H9 (cell line): Measurements from ENCODE around the gene ROR1. TPM values are rescaled to one million over a fixed set of nuclear protein-coding genes. Genes with fewer than 3 reads are reported as not detected.

Source experiments
- DNase-seq: peaks from one replicate; pipeline ENCODE4 v3.0.0-alpha.2; 2017
- H2AFZ ChIP-seq: one replicate; pipeline ENCODE4 v1.6.1; 2013; ENCODE audit warnings: mild to moderate bottlenecking, low read length, control low read depth, moderate library complexity
- H2AK5ac ChIP-seq: 2 replicates; pipeline ENCODE4 v1.6.1; 2013; ENCODE audit warnings: low read length, control low read depth, mixed read lengths; ENCODE audit not compliant: insufficient read length
- H2BK120ac ChIP-seq: one replicate; pipeline ENCODE4 v1.6.1; 2013; ENCODE audit warnings: low read depth, mild to moderate bottlenecking, low read length, control low read depth, inconsistent platforms; ENCODE audit not compliant: poor library complexity, severe bottlenecking
- H2BK12ac ChIP-seq: 2 replicates; pipeline ENCODE4 v1.6.1; 2013; ENCODE audit warnings: low read length, control low read depth, mixed read lengths, low read depth; ENCODE audit not compliant: insufficient read length
- H2BK15ac ChIP-seq: 2 replicates; pipeline ENCODE4 v1.6.1; 2013; ENCODE audit warnings: low read depth, low read length, control low read depth
- H2BK20ac ChIP-seq: one replicate; pipeline ENCODE4 v1.6.1; 2013; ENCODE audit warnings: low read depth, mild to moderate bottlenecking, low read length, control low read depth, inconsistent platforms; ENCODE audit not compliant: poor library complexity, severe bottlenecking
- H2BK5ac ChIP-seq: 2 replicates; pipeline ENCODE4 v1.6.1; 2013; ENCODE audit warnings: low read length, control low read depth, mixed read lengths; ENCODE audit not compliant: insufficient read length
- H3K14ac ChIP-seq: 2 replicates; pipeline ENCODE4 v1.6.1; 2013; ENCODE audit warnings: low read length, control low read depth; ENCODE audit not compliant: insufficient read depth
- H3K18ac ChIP-seq: 2 replicates; pipeline ENCODE4 v1.6.1; 2013; ENCODE audit warnings: low read depth, mild to moderate bottlenecking, mixed read lengths, low read length, control low read depth; ENCODE audit not compliant: insufficient read length
- H3K23ac ChIP-seq: 2 replicates; pipeline ENCODE4 v1.6.1; 2013; ENCODE audit warnings: low read length, control low read depth, mixed read lengths, low read depth; ENCODE audit not compliant: insufficient read length
- H3K23me2 ChIP-seq: 2 replicates; pipeline ENCODE4 v1.6.1; 2013; ENCODE audit warnings: low read depth, mild to moderate bottlenecking, mixed read lengths, low read length, control low read depth; ENCODE audit not compliant: insufficient read length, poor library complexity, severe bottlenecking
- H3K27ac ChIP-seq: 2 replicates; pipeline ENCODE4 v1.5.1; 2013; ENCODE audit warnings: low read length, control low read depth, mixed read lengths, low read depth; ENCODE audit not compliant: insufficient read length
- H3K27me3 ChIP-seq: 2 replicates; pipeline ENCODE4 v1.6.1; 2013; ENCODE audit warnings: low read length, control low read depth, inconsistent platforms; ENCODE audit not compliant: insufficient read depth
- H3K4ac ChIP-seq: 2 replicates; pipeline ENCODE4 v1.6.1; 2013; ENCODE audit warnings: low read depth, mild to moderate bottlenecking, control low read depth, inconsistent platforms, low read length, moderate library complexity
- H3K4me1 ChIP-seq: 2 replicates; pipeline ENCODE4 v1.6.1; 2013; ENCODE audit warnings: low read length, control low read depth, inconsistent platforms; ENCODE audit not compliant: insufficient read depth
- H3K4me2 ChIP-seq: 2 replicates; pipeline ENCODE4 v1.6.1; 2013; ENCODE audit warnings: low read length, control low read depth, mixed read lengths; ENCODE audit not compliant: insufficient read length, insufficient read depth
- H3K56ac ChIP-seq: 2 replicates; pipeline ENCODE4 v1.6.1; 2013; ENCODE audit warnings: low read depth, mild to moderate bottlenecking, mixed read lengths, low read length, control low read depth; ENCODE audit not compliant: insufficient read length
- H3K79me1 ChIP-seq: 2 replicates; pipeline ENCODE4 v1.6.1; 2013; ENCODE audit warnings: low read depth, mild to moderate bottlenecking, moderate library complexity, low read length, control low read depth, inconsistent platforms; ENCODE audit not compliant: insufficient read depth, poor library complexity, severe bottlenecking
- H3K79me2 ChIP-seq: 2 replicates; pipeline ENCODE4 v1.6.1; 2013; ENCODE audit warnings: low read length, control low read depth, inconsistent platforms; ENCODE audit not compliant: insufficient read depth
- H3K9ac ChIP-seq: 2 replicates; pipeline ENCODE4 v1.6.1; 2013; ENCODE audit warnings: low read length, control low read depth, mixed read lengths; ENCODE audit not compliant: insufficient read length; ENCODE audit errors: extremely low read depth
- H3K9me3 ChIP-seq: one replicate; pipeline ENCODE4 v1.6.1; 2013; ENCODE audit warnings: low read depth, low read length, inconsistent platforms; ENCODE audit not compliant: control insufficient read depth
- H3T11ph ChIP-seq: one replicate; pipeline ENCODE4 v1.6.1; 2013; ENCODE audit warnings: mild to moderate bottlenecking, low read length, control low read depth, inconsistent platforms
- H4K20me1 ChIP-seq: one replicate; pipeline ENCODE4 v1.6.1; 2013; ENCODE audit not compliant: control insufficient read depth, insufficient read length, insufficient read depth
- H4K5ac ChIP-seq: 2 replicates; pipeline ENCODE4 v1.6.1; 2013; ENCODE audit warnings: low read depth, mild to moderate bottlenecking, mixed read lengths, low read length, control low read depth; ENCODE audit not compliant: insufficient read length
- H4K8ac ChIP-seq: replicated peaks from 2 replicates; pipeline ENCODE4 v1.6.1; 2013; ENCODE audit warnings: low read length, control low read depth, mixed read lengths, low read depth; ENCODE audit not compliant: insufficient read length
- H4K91ac ChIP-seq: 2 replicates; pipeline ENCODE4 v1.6.1; 2013; ENCODE audit warnings: low read depth, mild to moderate bottlenecking, moderate library complexity, mixed read lengths, low read length, control low read depth; ENCODE audit not compliant: insufficient read length
- H3K27ac Mint-ChIP-seq, 3 experiments: 2 replicates in 2 of 3; 3 replicates in 1 of 3; pipeline ENCODE4 v1.8.0; 2020 to 2021; ENCODE audit warnings: mixed read lengths in 3 of 3, mild to moderate bottlenecking in 1 of 3, moderate library complexity in 1 of 3
- H3K27me3 Mint-ChIP-seq: 2 replicates; pipeline ENCODE4 v1.8.0; 2021; ENCODE audit warnings: low read depth, mild to moderate bottlenecking, moderate library complexity, mixed read lengths
- H3K36me3 Mint-ChIP-seq, 3 experiments: 2 replicates in 2 of 3; 3 replicates in 1 of 3; pipeline ENCODE4 v1.8.0; 2020 to 2021; ENCODE audit warnings: low read depth in 3 of 3, mixed read lengths in 3 of 3; ENCODE audit not compliant: insufficient read depth in 1 of 3
- H3K4me1 Mint-ChIP-seq, 2 experiments: 2 replicates each; pipeline ENCODE4 v1.8.0; 2020; ENCODE audit warnings: mixed read lengths in 2 of 2
- H3K4me3 Mint-ChIP-seq, 2 experiments: 2 replicates in 1 of 2; 3 replicates in 1 of 2; pipeline ENCODE4 v1.8.0; 2020 to 2021; ENCODE audit warnings: mild to moderate bottlenecking in 2 of 2, mixed read lengths in 2 of 2, moderate library complexity in 1 of 2
- H3K9me3 Mint-ChIP-seq, 2 experiments: 2 replicates in 1 of 2; 3 replicates in 1 of 2; pipeline ENCODE4 v1.8.0; 2020; ENCODE audit warnings: mild to moderate bottlenecking in 2 of 2, mixed read lengths in 2 of 2, moderate library complexity in 1 of 2
- CTCF ChIP-seq: fragments of 200-600 bp; sonication (generic); conservative IDR thresholded peaks from 3 replicates; pipeline ENCODE4 v1.8.0; 2021; ENCODE audit warnings: antibody characterized with exemption, mild to moderate bottlenecking
- WGBS: extraction: QIAGEN DNeasy Blood & Tissue Kit; methylation state at CpG from one replicate; pipeline ENCODE4 v1.1.7; 2013; ENCODE audit warnings: missing lambda C conversion rate, low lambda C conversion rate, mixed read lengths; ENCODE audit not compliant: insufficient read length; ENCODE audit errors: extremely low coverage; 5-methylcytosine and 5-hydroxymethylcytosine counted together
- total RNA-seq: library from RNA; stranded (reverse); gene quantifications from 2 replicates; pipeline ENCODE4 v1.2.1, GENCODE V29; 2021

ROR1 gene
- total RNA-seq, 1 experiment from 2014 or later = 75.9 TPM

DNA sequence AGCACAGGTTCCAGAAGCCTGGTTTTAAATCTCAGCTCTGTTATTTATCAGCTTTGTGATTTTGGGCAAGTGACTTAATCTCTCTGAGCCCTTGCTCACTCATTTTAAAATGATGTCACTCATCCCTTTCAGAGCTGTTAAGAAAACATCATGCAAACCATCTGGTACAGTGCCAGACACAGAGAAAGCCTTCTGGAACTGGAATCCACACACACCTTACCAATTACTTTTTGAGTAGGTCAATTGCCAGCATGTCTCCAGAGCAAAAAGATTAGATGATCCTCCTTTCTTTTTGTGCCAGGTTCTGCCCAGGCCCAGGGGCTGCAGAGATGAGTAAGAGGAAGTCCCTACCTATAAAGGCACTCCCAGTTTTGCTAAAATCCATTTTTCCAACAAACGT lies 61.3 kb downstream of the ROR1 start:
- H4K20me1 ChIP-seq = no peaks in the 10 kb centered on the region
- no peaks in the 10 kb centered on the region for H3K9me3 ChIP-seq
- no peak overlapping the region for H4K91ac ChIP-seq
- no peak overlapping the region for H3K18ac ChIP-seq
- peaks cover 3% of the 10 kb centered on the region for H3K79me1 ChIP-seq
- no peak overlapping the region for H3K4me3 Mint-ChIP-seq
- TF ChIP-seq CTCF = no peak
- H3K4me2 ChIP-seq = no peak overlapping the region
- no peak overlapping the region for H2AFZ ChIP-seq
- H2BK5ac ChIP-seq = no peak overlapping the region
- H3K23ac ChIP-seq = no peak overlapping the region
- no peaks in the 10 kb centered on the region for H3K27me3 ChIP-seq
- no peak overlapping the region for H2BK120ac ChIP-seq
- H3K36me3 Mint-ChIP-seq = peaks cover 0 to 4% (median 2%) of the 10 kb centered on the region in 3 experiments; a peak in 3 of 7 replicates
- peak overlapping the region in 2 of 3 experiments; percentile 18 to 23; a peak in 2 of 7 replicates for H3K27ac Mint-ChIP-seq
- no peak overlapping the region for H3K4ac ChIP-seq
- no peak for DNase-seq
- no CpG with 5 or more reads among the region's 1 CpG for WGBS
- H3K79me2 ChIP-seq = peaks cover 28% of the 10 kb centered on the region; the same call in 1 of the 2 replicates
- peaks cover 21% of the 10 kb centered on the region for H3K4me1 ChIP-seq
- H3T11ph ChIP-seq = no peak overlapping the region
- no peak overlapping the region for H2BK20ac ChIP-seq
- no peak overlapping the region for H3K27ac ChIP-seq
- H2BK12ac ChIP-seq = no peak overlapping the region
- no peaks in the 10 kb centered on the region for H3K9me3 Mint-ChIP-seq
- no peak overlapping the region for H2BK15ac ChIP-seq
- H4K5ac ChIP-seq = no peak overlapping the region
- H3K14ac ChIP-seq = no peak overlapping the region
- H3K27me3 Mint-ChIP-seq = no peaks in the 10 kb centered on the region
- H3K56ac ChIP-seq = no peak overlapping the region
- H3K4me1 Mint-ChIP-seq = peaks cover 74 to 85% of the 10 kb centered on the region in 2 experiments
- H4K8ac ChIP-seq = no peak overlapping the region
- H3K23me2 ChIP-seq = no peaks in the 10 kb centered on the region
- no peak overlapping the region for H3K9ac ChIP-seq
- no peak overlapping the region for H2AK5ac ChIP-seq
